K562 (cell line): ENCODE data around the gene LMO4. TPM values are rescaled to one million over a fixed set of nuclear protein-coding genes. Genes with fewer than 3 reads are reported as not detected.

ENCODE experiments used
- ATAC-seq: fragments of 200-7000 bp; cut with Tn5 transposase; 3 replicates; pipeline ENCODE4 v1.9.1; 2020; ENCODE audit warnings: moderate library complexity
- BruUV-seq: library from RNA; stranded (reverse); fragments of 400-500 nt; replicated peaks from 2 replicates; lab custom pipeline; 2021; lab: Mats Ljungman, UMichigan
- CTCF ChIA-PET: fragments of 300-600 bp; formaldehyde crosslinking; extraction: SDS; loops from one replicate; lab custom pipeline; 2021; ENCODE audit warnings: low intra/inter-chr PET ratio; lab: Yijun Ruan, JAX
- POLR2A ChIA-PET: fragments of 300-600, 350-650 bp; sonication (Branson Sonifier 250); formaldehyde crosslinking; extraction: SDS; loops from one replicate; lab custom pipeline; 2021; ENCODE audit warnings: antibody characterized with exemption, inconsistent platforms; lab: Yijun Ruan, JAX
- DNase-seq, 4 experiments: peaks; one replicate each; pipeline versions ENCODE4 v3.0.0 to v3.0.0-alpha.2; 2011 to 2018; ENCODE audit warnings: low spot score in 3 of 4, mixed read lengths in 3 of 4; ENCODE audit errors: extremely low read depth in 1 of 4
- FAIRE-seq: peaks from 2 replicates; lab custom pipeline; 2011; peaks lifted over from hg19 to GRCh38; lab: Jason Lieb, UNC
- H2AFZ ChIP-seq: 2 replicates; pipeline ENCODE4 v1.6.0; 2011; ENCODE audit warnings: low read depth, low read length, control low read depth, inconsistent platforms
- H3K27ac ChIP-seq: fragments of 200-600 bp; 3 replicates; pipeline ENCODE4 v1.8.0; 2011; ENCODE audit warnings: low read depth, mild to moderate bottlenecking, control low read depth, inconsistent platforms, low read length, moderate library complexity, mixed read lengths; ENCODE audit errors: extremely low read depth
- H3K27me3 ChIP-seq, 2 experiments: fragments of 300-600 bp in 1 of 2; 2 replicates in 1 of 2; 3 replicates in 1 of 2; pipeline versions ENCODE4 v1.6.0 to v1.8.0; 2011; ENCODE audit warnings: inconsistent platforms in 2 of 2, low read length in 2 of 2, mild to moderate bottlenecking in 1 of 2, mixed read lengths in 1 of 2, moderate library complexity in 1 of 2; ENCODE audit not compliant: control insufficient read depth in 2 of 2, insufficient read depth in 2 of 2
- H3K36me3 ChIP-seq: fragments of 300-600 bp; 3 replicates; pipeline ENCODE4 v1.8.0; 2011; ENCODE audit warnings: mild to moderate bottlenecking, low read length, inconsistent platforms; ENCODE audit not compliant: control insufficient read depth, insufficient read depth
- H3K4me1 ChIP-seq, 2 experiments: fragments of 200-600 bp in 1 of 2; replicated peaks in 1 of 2; 2 replicates in 1 of 2; 3 replicates in 1 of 2; pipeline versions ENCODE4 v1.5.1 to v1.8.0; 2011; ENCODE audit warnings: inconsistent platforms in 2 of 2, low read length in 2 of 2, mild to moderate bottlenecking in 1 of 2, mixed read lengths in 1 of 2, moderate library complexity in 1 of 2; ENCODE audit not compliant: control insufficient read depth in 2 of 2, insufficient read depth in 2 of 2
- H3K4me2 ChIP-seq: 2 replicates; pipeline ENCODE4 v1.6.1; 2011; ENCODE audit warnings: low read length, control low read depth, inconsistent platforms, mixed read lengths; ENCODE audit not compliant: insufficient read depth
- H3K4me3 ChIP-seq: fragments of 200-600 bp; sonication (generic), shearing (Covaris generic); 2 replicates; pipeline ENCODE4 v1.5.1; 2016; ENCODE audit warnings: control low read depth, inconsistent platforms
- H3K79me2 ChIP-seq: fragments of 200-600 bp; 3 replicates; pipeline ENCODE4 v1.8.0; 2011; ENCODE audit warnings: low read length, inconsistent platforms; ENCODE audit not compliant: control insufficient read depth, insufficient read depth
- H3K9ac ChIP-seq, 2 experiments: 2 replicates each; pipeline versions ENCODE4 v1.6.0 to v1.6.1; 2011; ENCODE audit warnings: low read depth in 2 of 2, low read length in 2 of 2, control low read depth in 1 of 2, inconsistent platforms in 1 of 2, mild to moderate bottlenecking in 1 of 2, mixed read lengths in 1 of 2; ENCODE audit not compliant: insufficient read depth in 1 of 2
- H3K9me1 ChIP-seq: one replicate; pipeline ENCODE4 v1.6.0; 2011; ENCODE audit warnings: inconsistent platforms, mild to moderate bottlenecking, low read length, moderate library complexity; ENCODE audit not compliant: control insufficient read depth, insufficient read depth
- H3K9me3 ChIP-seq: replicated peaks from 2 replicates; pipeline ENCODE4 v1.5.1; 2011; ENCODE audit warnings: low read depth, low read length, inconsistent platforms; ENCODE audit not compliant: control insufficient read depth, insufficient read depth
- H4K20me1 ChIP-seq: replicated peaks from 2 replicates; pipeline ENCODE4 v1.6.1; 2011; ENCODE audit warnings: low read length, inconsistent platforms, mixed read lengths; ENCODE audit not compliant: control insufficient read depth, insufficient read depth
- DPF2 ChIP-seq: fragments of 450-650 bp; IDR thresholded peaks from 2 replicates; pipeline ENCODE4 v1.6.1; 2016
- HDGF ChIP-seq: fragments of 450-650 bp; IDR thresholded peaks from 2 replicates; pipeline ENCODE4 v1.6.1; 2016
- SPI1 ChIP-seq: IDR thresholded peaks from 2 replicates; pipeline ENCODE4 v1.6.1; 2011; ENCODE audit warnings: low read depth, low read length, control low read depth, borderline replicate concordance
- WGBS: fragments of 100-300 bp; shearing (Covaris generic); methylation state at CpG from one replicate; pipeline ENCODE4 v1.1.6; 2016; ENCODE audit warnings: low coverage, mixed read lengths; ENCODE audit not compliant: insufficient coverage; ENCODE audit errors: missing lambda C conversion rate; 5-methylcytosine and 5-hydroxymethylcytosine counted together
- in situ Hi-C: fragments of 300-500 bp; cut with MboI; formaldehyde crosslinking; loops from 4 replicates; pipeline ENCODE4 v1.15.0; 2018; ENCODE audit warnings: inconsistent platforms, mixed read lengths
- intact Hi-C: fragments of 100-400 bp; cut with micrococcal nuclease; formaldehyde crosslinking; loops from 2 replicates; pipeline ENCODE4 v1.14.2; 2022
- polyA plus RNA-seq, 8 experiments: library from polyadenylated mRNA; depleted of rRNA in 4 of 8; stranded (reverse) in 5 of 8; unstranded in 3 of 8; fragments of >200 nt; fragmentation: Nextera tagmentation in 2 of 8; fragmentation: Illumina TruSeq in 1 of 8; extraction: Ambion mirVana in 2 of 8; extraction: Trizol in 1 of 8; gene quantifications; 2 replicates each; pipeline versions ENCODE4 v1.2.1 to v1.2.3, GENCODE V29; 2011 to 2014; ENCODE audit warnings: inconsistent platforms in 1 of 8, missing spikeins in 1 of 8
- total RNA-seq, 7 experiments: library from RNA; depleted of rRNA in 6 of 7; stranded (reverse); fragments of >200 nt in 6 of 7; fragmentation: Illumina TruSeq in 2 of 7; extraction: Trizol in 2 of 7; gene quantifications; 2 replicates each; pipeline versions ENCODE4 v1.2.1 to v1.2.3, GENCODE V29; 2011 to 2021; ENCODE audit warnings: low replicate concordance in 1 of 7
- TF ChIP-seq, protein P1 (sequence below), 2 experiments: fragments of 450-650 bp; formaldehyde crosslinking in 1 of 2; IDR thresholded peaks; 2 replicates each; pipeline versions ENCODE4 v1.4.0 to v1.6.1; 2014 to 2020; ENCODE audit warnings: mild to moderate bottlenecking in 2 of 2, borderline replicate concordance in 1 of 2, low read depth in 1 of 2

The LMO4 gene
- total and polyA plus RNA-seq, 9 of the 15 experiments (the other 6 are each of a cell fraction or from before 2014, with no cell fraction given): 3.1 to 35.3 (median 22.4) TPM

DNA sequence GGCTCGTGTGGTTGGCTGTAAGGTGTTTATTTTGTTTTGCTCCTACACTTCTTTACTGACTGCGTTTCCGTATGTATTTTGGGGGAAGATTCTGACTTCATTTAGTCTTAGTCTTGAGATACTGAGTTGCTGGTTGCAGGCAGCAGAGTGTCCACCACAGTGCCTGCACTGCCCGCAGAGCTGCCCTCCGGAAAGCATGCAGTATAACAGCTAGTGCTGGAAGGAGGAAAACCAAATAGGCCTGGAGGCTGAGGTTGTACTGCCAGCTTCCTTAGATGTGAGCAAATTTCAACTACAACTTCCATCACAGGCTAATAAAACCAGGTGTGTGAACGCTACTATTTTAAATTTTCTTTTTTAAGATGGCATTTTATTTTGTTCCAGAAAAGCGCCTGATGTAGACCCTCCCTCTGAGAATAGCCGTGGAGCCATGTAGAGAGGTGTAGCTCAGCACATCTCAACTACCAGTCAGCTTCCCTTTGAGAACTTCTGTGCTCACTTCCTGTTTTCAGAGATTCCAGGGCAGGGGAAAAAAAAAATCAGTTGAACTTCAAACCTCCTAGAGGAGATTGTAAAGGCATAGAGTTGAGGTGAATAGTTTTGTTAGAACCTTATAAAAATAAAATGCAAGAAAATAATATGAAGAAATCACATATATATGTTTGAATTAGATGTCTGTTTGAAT, 17.6 kb downstream of the LMO4 start:
- FAIRE-seq: no peak
- Histone ChIP-seq H2AFZ (no peak overlapping the region), H3K9ac (no peak overlapping the region), H3K9me3 (no peaks in the 10 kb centered on the region), H3K27me3 (no peaks in the 10 kb centered on the region), H3K79me2 (no peaks in the 10 kb centered on the region), H3K36me3 (peaks cover 49% of the 10 kb centered on the region; the same call in 2 of the 3 replicates), H3K9me1 (no peaks in the 10 kb centered on the region), H4K20me1 (no peaks in the 10 kb centered on the region), H3K4me3 (no peak overlapping the region), H3K4me1 (no peaks in the 10 kb centered on the region), H3K27ac (no peak overlapping the region), H3K4me2 (no peak overlapping the region)
- ATAC-seq: peak; percentile 36; the same call in 2 of the 3 replicates
- TF ChIP-seq SPI1 (peak; percentile 78), HDGF (no peak)
- intact Hi-C loops: no loop called here
- in situ Hi-C loops: no loop called here
- no TSS peak for BruUV-seq
- POLR2A ChIA-PET: interaction anchor here (1.3 to 1.7 kb wide), 3 partner anchors 10 to 21 kb away, joined by 3 to 6 read pairs (median 4); no protein-coding TSS in a partner anchor
- CTCF ChIA-PET: no interaction called here
- 81% methylated on average over 8 of the region's 8 CpGs for WGBS
- no peak for DNase-seq

- CTCF ChIA-PET: no interaction called here
- H4K20me1 ChIP-seq: no peaks in the 10 kb centered on the region
- H3K4me1 ChIP-seq: no peaks in the 10 kb centered on the region
- no peak overlapping the region for H3K27ac ChIP-seq
- 81% methylated on average over 7 of the region's 7 CpGs for WGBS
- intact Hi-C loops: no loop called here
- ATAC-seq (peak; percentile 40), DNase-seq (no peak), FAIRE-seq (no peak)
- H3K4me2 ChIP-seq: no peak overlapping the region
- no peaks in the 10 kb centered on the region for H3K27me3 ChIP-seq
- H3K9me3 ChIP-seq: no peaks in the 10 kb centered on the region
- in situ Hi-C loops: no loop called here
- H3K4me3 ChIP-seq: no peak overlapping the region
- no peak overlapping the region for H2AFZ ChIP-seq
- POLR2A ChIA-PET: interaction anchor here (0.5 kb wide), 1 partner anchor 1187 kb away, joined by 3 read pairs; no protein-coding TSS in a partner anchor
- no peaks in the 10 kb centered on the region for H3K79me2 ChIP-seq
- no peak overlapping the region for H3K9ac ChIP-seq
- H3K36me3 ChIP-seq: peaks cover 27% of the 10 kb centered on the region; the same call in 2 of the 3 replicates
- H3K9me1 ChIP-seq: no peaks in the 10 kb centered on the region
- BruUV-seq: no TSS peak
- no peak for TF ChIP-seq DPF2
- TF ChIP-seq, protein P1, sequence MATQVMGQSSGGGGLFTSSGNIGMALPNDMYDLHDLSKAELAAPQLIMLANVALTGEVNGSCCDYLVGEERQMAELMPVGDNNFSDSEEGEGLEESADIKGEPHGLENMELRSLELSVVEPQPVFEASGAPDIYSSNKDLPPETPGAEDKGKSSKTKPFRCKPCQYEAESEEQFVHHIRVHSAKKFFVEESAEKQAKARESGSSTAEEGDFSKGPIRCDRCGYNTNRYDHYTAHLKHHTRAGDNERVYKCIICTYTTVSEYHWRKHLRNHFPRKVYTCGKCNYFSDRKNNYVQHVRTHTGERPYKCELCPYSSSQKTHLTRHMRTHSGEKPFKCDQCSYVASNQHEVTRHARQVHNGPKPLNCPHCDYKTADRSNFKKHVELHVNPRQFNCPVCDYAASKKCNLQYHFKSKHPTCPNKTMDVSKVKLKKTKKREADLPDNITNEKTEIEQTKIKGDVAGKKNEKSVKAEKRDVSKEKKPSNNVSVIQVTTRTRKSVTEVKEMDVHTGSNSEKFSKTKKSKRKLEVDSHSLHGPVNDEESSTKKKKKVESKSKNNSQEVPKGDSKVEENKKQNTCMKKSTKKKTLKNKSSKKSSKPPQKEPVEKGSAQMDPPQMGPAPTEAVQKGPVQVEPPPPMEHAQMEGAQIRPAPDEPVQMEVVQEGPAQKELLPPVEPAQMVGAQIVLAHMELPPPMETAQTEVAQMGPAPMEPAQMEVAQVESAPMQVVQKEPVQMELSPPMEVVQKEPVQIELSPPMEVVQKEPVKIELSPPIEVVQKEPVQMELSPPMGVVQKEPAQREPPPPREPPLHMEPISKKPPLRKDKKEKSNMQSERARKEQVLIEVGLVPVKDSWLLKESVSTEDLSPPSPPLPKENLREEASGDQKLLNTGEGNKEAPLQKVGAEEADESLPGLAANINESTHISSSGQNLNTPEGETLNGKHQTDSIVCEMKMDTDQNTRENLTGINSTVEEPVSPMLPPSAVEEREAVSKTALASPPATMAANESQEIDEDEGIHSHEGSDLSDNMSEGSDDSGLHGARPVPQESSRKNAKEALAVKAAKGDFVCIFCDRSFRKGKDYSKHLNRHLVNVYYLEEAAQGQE (IDR thresholded peaks at IDR 0.05; ENCODE audit: borderline replicate concordance): no peak
- TF ChIP-seq, protein P1 (CRISPR knock-in tag; IDR thresholded peaks at IDR 0.05; ENCODE audit: low read depth): no peak
Measured at GRCh38 chr1:87348341-87349019, 19.8 kb downstream of the LMO4 start.
